Endothelial cell of umbilical vein (primary cell): Measurements from ENCODE around the gene ZZZ3. TPM values are rescaled to one million over a fixed set of nuclear protein-coding genes. Genes with fewer than 3 reads are reported as not detected.

Experiments used
- BruUV-seq: library from RNA; stranded (reverse); fragments of 400-500 nt; replicated peaks from 2 replicates; lab custom pipeline; 2021; lab: Mats Ljungman, UMichigan
- CTCF ChIA-PET: fragments of 300-600, 350-600 bp; sonication (Branson Sonifier 250); formaldehyde crosslinking; loops from one replicate; lab custom pipeline; 2021; ENCODE audit warnings: antibody characterized with exemption, inconsistent platforms; lab: Charles Lee
- POLR2A ChIA-PET: fragments of 300-600, 350-600 bp; sonication (Branson Sonifier 250); formaldehyde crosslinking; loops from one replicate; lab custom pipeline; 2021; ENCODE audit warnings: antibody characterized with exemption, inconsistent platforms; lab: Charles Lee
- DNase-seq: peaks from one replicate; pipeline ENCODE4 v3.0.0-alpha.2; 2011; ENCODE audit warnings: low read depth, low spot score
- FAIRE-seq: peaks from 2 replicates; lab custom pipeline; 2011; peaks lifted over from hg19 to GRCh38; lab: Jason Lieb, UNC
- H2AFZ ChIP-seq: 2 replicates; pipeline ENCODE4 v1.6.0; 2012; ENCODE audit warnings: low read depth, low read length, control low read depth, inconsistent platforms
- H3K27ac ChIP-seq: 2 replicates; pipeline ENCODE4 v1.5.1; 2011; ENCODE audit warnings: low read depth, mild to moderate bottlenecking, control low read depth, low read length, moderate library complexity; ENCODE audit not compliant: insufficient read depth
- H3K27me3 ChIP-seq, 2 experiments: 2 replicates each; pipeline versions ENCODE4 v1.6.0 to v1.6.1; 2011; ENCODE audit warnings: low read length in 2 of 2, mixed read lengths in 1 of 2; ENCODE audit not compliant: control insufficient read depth in 2 of 2, insufficient read depth in 2 of 2
- H3K36me3 ChIP-seq, 2 experiments: 2 replicates in 1 of 2; 3 replicates in 1 of 2; pipeline ENCODE4 v1.5.1; 2011; ENCODE audit warnings: low read length in 2 of 2, mild to moderate bottlenecking in 1 of 2, moderate library complexity in 1 of 2; ENCODE audit not compliant: control insufficient read depth in 2 of 2, insufficient read depth in 2 of 2; ENCODE audit errors: extremely low read depth in 1 of 2
- H3K4me1 ChIP-seq: 3 replicates; pipeline ENCODE4 v1.5.1; 2011; ENCODE audit warnings: mild to moderate bottlenecking, low read length; ENCODE audit not compliant: control insufficient read depth, insufficient read depth; ENCODE audit errors: extremely low read depth
- H3K4me2 ChIP-seq: 2 replicates; pipeline ENCODE4 v1.6.1; 2011; ENCODE audit warnings: low read length, control low read depth, mixed read lengths; ENCODE audit not compliant: insufficient read depth
- H3K4me3 ChIP-seq, 3 experiments: fragments of 200-600 bp in 1 of 3; sonication (generic), shearing (Covaris generic) in 1 of 3; replicated peaks in 1 of 3; 2 replicates each; pipeline ENCODE4 v1.5.1; 2011 to 2016; ENCODE audit warnings: control low read depth in 3 of 3, low read length in 3 of 3, mild to moderate bottlenecking in 2 of 3, inconsistent platforms in 1 of 3, low read depth in 1 of 3, moderate library complexity in 1 of 3; ENCODE audit not compliant: insufficient read depth in 1 of 3
- H3K79me2 ChIP-seq: 2 replicates; pipeline ENCODE4 v1.6.0; 2012; ENCODE audit warnings: low read length, inconsistent platforms; ENCODE audit not compliant: control insufficient read depth, insufficient read depth
- H3K9ac ChIP-seq: replicated peaks from 2 replicates; pipeline ENCODE3; 2011; ENCODE audit warnings: low read length, control low read depth; ENCODE audit not compliant: insufficient read depth; ENCODE audit errors: extremely low read depth
- H3K9me1 ChIP-seq: replicated peaks from 3 replicates; pipeline ENCODE4 v1.6.0; 2011; ENCODE audit warnings: mild to moderate bottlenecking, low read length; ENCODE audit not compliant: control insufficient read depth, insufficient read depth; ENCODE audit errors: extremely low read depth
- H3K9me3 ChIP-seq: replicated peaks from 2 replicates; pipeline ENCODE4 v1.5.1; 2012; ENCODE audit warnings: low read length, inconsistent platforms; ENCODE audit not compliant: control insufficient read depth, insufficient read depth
- H4K20me1 ChIP-seq: replicated peaks from 2 replicates; pipeline ENCODE3; 2011; ENCODE audit warnings: mild to moderate bottlenecking, low read length; ENCODE audit not compliant: control insufficient read depth, insufficient read depth; ENCODE audit errors: extremely low read depth
- EZH2 ChIP-seq: IDR thresholded peaks from 2 replicates; pipeline ENCODE4 v1.6.1; 2012; ENCODE audit warnings: borderline replicate concordance, low read depth, mild to moderate bottlenecking, moderate library complexity, low read length, inconsistent platforms; ENCODE audit not compliant: severe bottlenecking
- FOS ChIP-seq: IDR thresholded peaks from 2 replicates; pipeline ENCODE4 v1.6.1; 2011; ENCODE audit warnings: mild to moderate bottlenecking, low read length, moderate library complexity, borderline replicate concordance; ENCODE audit not compliant: insufficient read depth
- GATA2 ChIP-seq: IDR thresholded peaks from 2 replicates; pipeline ENCODE4 v1.7.0; 2011; ENCODE audit warnings: low read depth, mild to moderate bottlenecking, moderate library complexity, mixed read lengths, low read length; ENCODE audit not compliant: insufficient read length, insufficient read depth
- JUN ChIP-seq: IDR thresholded peaks from 2 replicates; pipeline ENCODE4 v1.6.1; 2011; ENCODE audit warnings: borderline replicate concordance, low read depth; ENCODE audit not compliant: insufficient read length, insufficient read depth
- MAX ChIP-seq: IDR thresholded peaks from 2 replicates; pipeline ENCODE4 v1.6.1; 2011; ENCODE audit not compliant: insufficient read depth, insufficient read length
- MYC ChIP-seq: IDR thresholded peaks from one replicate; pipeline ENCODE4 v1.6.1; 2011; ENCODE audit warnings: mild to moderate bottlenecking, low read depth, low read length
- POLR2A ChIP-seq: IDR thresholded peaks from 2 replicates; pipeline ENCODE4 v1.6.1; 2012; ENCODE audit warnings: low read depth, mild to moderate bottlenecking, control low read depth, low read length
- POLR2AphosphoS5 ChIP-seq: IDR thresholded peaks from 2 replicates; pipeline ENCODE4 v1.6.1; 2012; ENCODE audit warnings: low read depth, mild to moderate bottlenecking, control low read depth, low read length, moderate library complexity; ENCODE audit not compliant: insufficient read depth
- dilution Hi-C: fragments of 300-500 bp; cut with MboI; formaldehyde crosslinking; loops from one replicate; pipeline ENCODE4 v1.15.0; 2019; ENCODE audit warnings: low sequenced_read_pairs; ENCODE audit not compliant: extremely low pct_ligation_motif_present
- intact Hi-C: fragments of 100-400 bp; cut with micrococcal nuclease; formaldehyde crosslinking; loops from one replicate; pipeline ENCODE4 v1.10.0; 2022
- polyA plus RNA-seq, 4 experiments: library from polyadenylated mRNA; depleted of rRNA in 3 of 4; stranded (reverse) in 3 of 4; unstranded in 1 of 4; fragments of >200 nt; gene quantifications; 2 replicates each; pipeline versions ENCODE4 v1.2.1 to v1.2.3, GENCODE V29; 2011 to 2012; ENCODE audit warnings: missing spikeins in 1 of 4
- total RNA-seq: library from RNA; stranded (reverse); gene quantifications from 2 replicates; pipeline ENCODE4 v1.2.3, GENCODE V29; 2021
- TF ChIP-seq, protein P1 (sequence below), 2 donors: IDR thresholded peaks; 1 replicate in 1 of 2; 2 replicates in 1 of 2; pipeline ENCODE4 v1.5.1; 2011; ENCODE audit warnings: low read length in 2 of 2, mild to moderate bottlenecking in 2 of 2, moderate library complexity in 2 of 2, control low read depth in 1 of 2, inconsistent platforms in 1 of 2, low read depth in 1 of 2; ENCODE audit not compliant: insufficient read depth in 1 of 2; ENCODE audit errors: extremely low read depth in 1 of 2

ZZZ3 gene
- total and polyA plus RNA-seq, 2 donors (not counting 3 experiments of a cell fraction or from before 2014, with no cell fraction given) = 13.1 to 54.3 TPM

DNA sequence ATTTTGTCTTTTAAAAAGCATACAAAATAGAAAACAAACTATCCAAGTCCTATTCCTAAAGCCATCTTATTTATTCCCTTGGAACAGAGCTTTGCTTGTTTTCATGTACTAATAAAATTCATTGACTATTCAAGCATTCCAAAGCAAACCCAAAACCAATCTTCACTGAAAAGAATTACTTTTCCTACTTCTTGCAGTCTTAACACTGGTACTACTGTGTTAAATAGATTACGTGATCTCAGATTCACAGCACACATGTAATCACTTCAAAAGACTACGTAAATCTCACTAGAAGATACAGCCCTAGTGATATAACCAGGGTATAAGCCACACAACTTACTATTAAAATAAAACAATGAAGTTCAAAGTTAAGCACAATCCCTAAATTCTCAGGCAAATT is 39.0 kb downstream of the ZZZ3 start:
- dilution Hi-C loops = no loop called here
- Histone ChIP-seq H3K4me2 (no peak overlapping the region), H2AFZ (no peak overlapping the region), H4K20me1 (peaks cover 2% of the 10 kb centered on the region), H3K27ac (no peak overlapping the region), H3K36me3 (no peaks in the 10 kb centered on the region), H3K9me1 (no peaks in the 10 kb centered on the region), H3K4me3 (no peak overlapping the region), H3K79me2 (peaks cover 83% of the 10 kb centered on the region), H3K27me3 (no peaks in the 10 kb centered on the region), H3K9ac (no peak overlapping the region), H3K4me1 (peaks cover 18% of the 10 kb centered on the region), H3K9me3 (no peaks in the 10 kb centered on the region)
- no TSS peak for BruUV-seq
- intact Hi-C loops = no loop called here
- DNase-seq (no peak), FAIRE-seq (no peak)
- ChIA-PET POLR2A (no interaction called here), CTCF (no interaction called here)
- TF ChIP-seq FOS (no peak), JUN (no peak), MAX (no peak), POLR2A (no peak), EZH2 (no peak)

DNA sequence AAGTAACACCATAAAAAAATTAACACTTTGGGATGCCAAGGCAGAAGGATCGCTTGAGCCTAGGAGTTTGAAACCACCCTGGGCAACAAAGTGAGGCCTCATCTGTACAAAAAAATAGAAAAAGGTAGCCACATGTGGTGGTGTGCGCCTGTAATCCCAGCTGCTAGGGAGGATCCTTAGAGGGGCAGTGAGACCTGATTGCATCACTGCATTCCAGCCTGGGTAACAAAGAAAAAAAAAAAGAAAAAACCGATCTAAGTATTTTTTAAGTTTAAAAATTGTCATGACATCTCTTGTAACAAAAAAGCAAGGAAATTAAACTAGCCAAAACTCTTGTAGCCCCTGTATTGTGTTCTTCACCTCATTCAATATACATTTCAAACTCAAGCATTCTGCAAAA is 39.5 kb downstream of the ZZZ3 start:
- POLR2A ChIA-PET = no interaction called here
- Histone ChIP-seq H3K4me1 (peaks cover 18% of the 10 kb centered on the region), H3K27ac (no peak overlapping the region), H3K79me2 (peaks cover 81% of the 10 kb centered on the region), H3K9me1 (no peaks in the 10 kb centered on the region), H3K36me3 (no peaks in the 10 kb centered on the region), H2AFZ (no peak overlapping the region), H3K9me3 (no peaks in the 10 kb centered on the region), H3K4me3 (no peak overlapping the region), H3K27me3 (no peaks in the 10 kb centered on the region), H3K9ac (no peak overlapping the region), H3K4me2 (no peak overlapping the region), H4K20me1 (peaks cover 2% of the 10 kb centered on the region)
- no peak for DNase-seq
- dilution Hi-C loops (no loop called here), intact Hi-C loops (no loop called here)
- BruUV-seq = no TSS peak
- TF ChIP-seq MYC = no peak
- TF ChIP-seq MAX = no peak
- TF ChIP-seq FOS = no peak
- TF ChIP-seq GATA2 = no peak
- TF ChIP-seq EZH2 = no peak
- TF ChIP-seq JUN = no peak
- TF ChIP-seq, protein P1, sequence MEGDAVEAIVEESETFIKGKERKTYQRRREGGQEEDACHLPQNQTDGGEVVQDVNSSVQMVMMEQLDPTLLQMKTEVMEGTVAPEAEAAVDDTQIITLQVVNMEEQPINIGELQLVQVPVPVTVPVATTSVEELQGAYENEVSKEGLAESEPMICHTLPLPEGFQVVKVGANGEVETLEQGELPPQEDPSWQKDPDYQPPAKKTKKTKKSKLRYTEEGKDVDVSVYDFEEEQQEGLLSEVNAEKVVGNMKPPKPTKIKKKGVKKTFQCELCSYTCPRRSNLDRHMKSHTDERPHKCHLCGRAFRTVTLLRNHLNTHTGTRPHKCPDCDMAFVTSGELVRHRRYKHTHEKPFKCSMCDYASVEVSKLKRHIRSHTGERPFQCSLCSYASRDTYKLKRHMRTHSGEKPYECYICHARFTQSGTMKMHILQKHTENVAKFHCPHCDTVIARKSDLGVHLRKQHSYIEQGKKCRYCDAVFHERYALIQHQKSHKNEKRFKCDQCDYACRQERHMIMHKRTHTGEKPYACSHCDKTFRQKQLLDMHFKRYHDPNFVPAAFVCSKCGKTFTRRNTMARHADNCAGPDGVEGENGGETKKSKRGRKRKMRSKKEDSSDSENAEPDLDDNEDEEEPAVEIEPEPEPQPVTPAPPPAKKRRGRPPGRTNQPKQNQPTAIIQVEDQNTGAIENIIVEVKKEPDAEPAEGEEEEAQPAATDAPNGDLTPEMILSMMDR (IDR thresholded peaks at IDR 0.05; ENCODE audit: extremely low read depth in 1 of 2, insufficient read depth in 1 of 2, low read depth in 1 of 2, low read length in 2 of 2) = no peak
- TF ChIP-seq POLR2AphosphoS5 = no peak
- TF ChIP-seq POLR2A = no peak
- CTCF ChIA-PET = no interaction called here
- no peak for FAIRE-seq
